HL-60 (cell line): ENCODE measurements around the gene TOX2.
"Not testable (repeated sequence)": the region's sequence is repeated elsewhere in the genome, so short reads cannot be mapped to it uniquely, and the experiment has no call there.

ENCODE experiments used
- DNase-seq, 2 experiments: peaks; one replicate each; pipeline ENCODE4 v3.0.0-alpha.2; 2010 to 2020; ENCODE audit warnings: low read depth in 1 of 2, low spot score in 1 of 2
- H3K27ac ChIP-seq: fragments of 250-450 bp; sonication (Bioruptor Pico); replicated peaks from 2 replicates; pipeline ENCODE4 v1.5.1; 2020; ENCODE audit warnings: mild to moderate bottlenecking, moderate library complexity
- H3K27me3 ChIP-seq: fragments of 250-450 bp; sonication (Bioruptor Pico); 2 replicates; pipeline ENCODE4 v1.5.1; 2021; ENCODE audit warnings: mild to moderate bottlenecking, moderate library complexity; ENCODE audit not compliant: insufficient read depth, poor library complexity, severe bottlenecking
- H3K4me3 ChIP-seq: replicated peaks from 2 replicates; pipeline ENCODE4 v1.5.1; 2011; ENCODE audit warnings: mild to moderate bottlenecking, control low read depth, low read length; ENCODE audit not compliant: insufficient read depth
- CTCF ChIP-seq: IDR thresholded peaks from one replicate; pipeline ENCODE4 v1.5.1; 2011; ENCODE audit warnings: low read length, control low read depth, inconsistent platforms; ENCODE audit not compliant: insufficient read depth
- GABPA ChIP-seq: IDR thresholded peaks from 2 replicates; pipeline ENCODE4 v1.6.1; 2012; ENCODE audit warnings: low read depth
- POLR2AphosphoS5 ChIP-seq: IDR thresholded peaks from 2 replicates; pipeline ENCODE4 v1.6.1; 2012; ENCODE audit warnings: low read depth
- REST ChIP-seq: IDR thresholded peaks from 2 replicates; pipeline ENCODE4 v1.6.1; 2012; ENCODE audit warnings: low read depth; ENCODE audit not compliant: insufficient replicate concordance
- SPI1 ChIP-seq: IDR thresholded peaks from 2 replicates; pipeline ENCODE4 v1.6.1; 2012; ENCODE audit warnings: low read depth, mild to moderate bottlenecking, borderline replicate concordance

The TOX2 gene

GRCh38 chr20:44039147-44039546 lies 124.5 kb downstream of the TOX2 start:
- TF ChIP-seq GABPA, result no peak
- no peak for TF ChIP-seq SPI1
- no peak for TF ChIP-seq REST
- no peak for TF ChIP-seq POLR2AphosphoS5
- no peak for TF ChIP-seq CTCF
- no peak for DNase-seq
- Histone ChIP-seq H3K27ac (no peak overlapping the region), H3K4me3 (no peak overlapping the region), H3K27me3 (peaks cover 14% of the 10 kb centered on the region)

GRCh38 chr20:44039741-44040140 lies 125.1 kb downstream of the TOX2 start:
- DNase-seq, result no peak
- TF ChIP-seq POLR2AphosphoS5 (no peak), CTCF (no peak)
- Histone ChIP-seq H3K27me3 (peaks cover 14% of the 10 kb centered on the region), H3K27ac (no peak overlapping the region), H3K4me3 (no peak overlapping the region)

- no peak for DNase-seq
- no peak overlapping the region for H3K27ac ChIP-seq
- no peak overlapping the region for H3K4me3 ChIP-seq
- H3K27me3 ChIP-seq, result peaks cover 14% of the 10 kb centered on the region
- TF ChIP-seq REST, result no peak
- no peak for TF ChIP-seq CTCF
- TF ChIP-seq POLR2AphosphoS5, result no peak
- no peak for TF ChIP-seq SPI1
Observed at GRCh38 chr20:44040202-44040915, 125.7 kb downstream of the TOX2 start.

- no peak for DNase-seq
- peaks cover 17% of the 10 kb centered on the region for H3K27me3 ChIP-seq
- no peak overlapping the region for H3K4me3 ChIP-seq
- no peak for TF ChIP-seq GABPA
- TF ChIP-seq REST, result no peak
- TF ChIP-seq POLR2AphosphoS5, result no peak
- no peak for TF ChIP-seq CTCF
- TF ChIP-seq SPI1, result no peak
- H3K27ac ChIP-seq, result no peak overlapping the region
Observed at GRCh38 chr20:44041001-44041400, 126.3 kb downstream of the TOX2 start.

- not testable (repeated sequence) for DNase-seq, H3K27me3 ChIP-seq, H3K4me3 ChIP-seq, H3K27ac ChIP-seq
Observed at GRCh38 chr20:44044712-44045111, 130.1 kb downstream of the TOX2 start.
